Neural crest cell (in vitro differentiated cells): Measurements from ENCODE around the gene POLR3E. TPM values are rescaled to one million over a fixed set of nuclear protein-coding genes. Genes with fewer than 3 reads are reported as not detected.

Source experiments
- DNase-seq: peaks from one replicate; pipeline ENCODE4 v3.0.0; 2021; ENCODE audit warnings: low read depth, mixed read lengths, low spot score
- H3K27ac Mint-ChIP-seq: one replicate; pipeline ENCODE4 v1.8.0; 2021; ENCODE audit warnings: mild to moderate bottlenecking, mixed read lengths; ENCODE audit not compliant: unreplicated experiment
- H3K27me3 Mint-ChIP-seq: 2 replicates; pipeline ENCODE4 v1.8.0; 2021; ENCODE audit warnings: low read depth, mild to moderate bottlenecking, mixed read lengths
- H3K36me3 Mint-ChIP-seq: 2 replicates; pipeline ENCODE4 v1.8.0; 2021; ENCODE audit warnings: low read depth, mild to moderate bottlenecking, mixed read lengths
- H3K4me1 Mint-ChIP-seq: 2 replicates; pipeline ENCODE4 v1.8.0; 2021; ENCODE audit warnings: mixed read lengths
- H3K4me3 Mint-ChIP-seq: one replicate; pipeline ENCODE4 v1.8.0; 2021; ENCODE audit warnings: mild to moderate bottlenecking, mixed read lengths
- H3K9me3 Mint-ChIP-seq: 2 replicates; pipeline ENCODE4 v1.8.0; 2021; ENCODE audit warnings: mixed read lengths
- CTCF ChIP-seq: fragments of 200-600 bp; sonication (generic); conservative IDR thresholded peaks from 2 replicates; pipeline ENCODE4 v1.5.0; 2021; ENCODE audit warnings: antibody characterized with exemption, mild to moderate bottlenecking
- total RNA-seq: library from RNA; stranded (reverse); gene quantifications from 2 replicates; pipeline ENCODE4 v1.2.1, GENCODE V29; 2021

POLR3E gene
- total RNA-seq, 1 donor from 2014 or later: 73.5 TPM

- peaks cover 3% of the 10 kb centered on the region for H3K36me3 Mint-ChIP-seq
- no peak overlapping the region for H3K27ac Mint-ChIP-seq
- DNase-seq: no peak
- no peak overlapping the region for H3K4me3 Mint-ChIP-seq
- no peaks in the 10 kb centered on the region for H3K4me1 Mint-ChIP-seq
- no peaks in the 10 kb centered on the region for H3K27me3 Mint-ChIP-seq
- no peaks in the 10 kb centered on the region for H3K9me3 Mint-ChIP-seq
- no peak for TF ChIP-seq CTCF
Measured at GRCh38 chr16:22320572-22321339, 23.5 kb downstream of the POLR3E start.

GRCh38 chr16:22321340-22322001 lies 24.3 kb downstream of the POLR3E start:
- Mint-ChIP-seq H3K27me3 (no peaks in the 10 kb centered on the region), H3K9me3 (no peaks in the 10 kb centered on the region), H3K27ac (no peak overlapping the region), H3K4me3 (no peak overlapping the region), H3K4me1 (no peaks in the 10 kb centered on the region), H3K36me3 (peaks cover 3% of the 10 kb centered on the region)
- peak; percentile 96 for TF ChIP-seq CTCF
- DNase-seq: peak; percentile 43

- no peaks in the 10 kb centered on the region for H3K27me3 Mint-ChIP-seq
- H3K27ac Mint-ChIP-seq: no peak overlapping the region
- DNase-seq: no peak
Measured at GRCh38 chr16:22322021-22322471, 24.8 kb downstream of the POLR3E start.

GRCh38 chr16:22322741-22323140 lies 25.5 kb downstream of the POLR3E start:
- no peaks in the 10 kb centered on the region for H3K4me1 Mint-ChIP-seq
- TF ChIP-seq CTCF: no peak
- H3K36me3 Mint-ChIP-seq: no peaks in the 10 kb centered on the region
- H3K27me3 Mint-ChIP-seq: no peaks in the 10 kb centered on the region
- no peaks in the 10 kb centered on the region for H3K9me3 Mint-ChIP-seq
- no peak for DNase-seq
- no peak overlapping the region for H3K27ac Mint-ChIP-seq
- H3K4me3 Mint-ChIP-seq: no peak overlapping the region

More at GRCh38 chr16:22322021-22322471, 24.8 kb downstream of the POLR3E start:
- H3K9me3 Mint-ChIP-seq: no peaks in the 10 kb centered on the region
- no peak overlapping the region for H3K4me3 Mint-ChIP-seq
- TF ChIP-seq CTCF: no peak
- no peaks in the 10 kb centered on the region for H3K4me1 Mint-ChIP-seq
- peaks cover 3% of the 10 kb centered on the region for H3K36me3 Mint-ChIP-seq

- DNase-seq: no peak
- no peaks in the 10 kb centered on the region for H3K36me3 Mint-ChIP-seq
- no peak for TF ChIP-seq CTCF
- H3K4me1 Mint-ChIP-seq: no peaks in the 10 kb centered on the region
- no peaks in the 10 kb centered on the region for H3K27me3 Mint-ChIP-seq
- no peak overlapping the region for H3K4me3 Mint-ChIP-seq
- H3K27ac Mint-ChIP-seq: no peak overlapping the region
- no peaks in the 10 kb centered on the region for H3K9me3 Mint-ChIP-seq
Measured at GRCh38 chr16:22323173-22323958, 26.2 kb downstream of the POLR3E start.
